ENCODE results near the gene OSBP2. TPM values are rescaled to one million over a fixed set of nuclear protein-coding genes. Genes with fewer than 3 reads are reported as not detected.

Gene OSBP2
- total and polyA plus RNA-seq, 4 donors: 0.18 to 3.9 (median 0.88) TPM

DNA sequence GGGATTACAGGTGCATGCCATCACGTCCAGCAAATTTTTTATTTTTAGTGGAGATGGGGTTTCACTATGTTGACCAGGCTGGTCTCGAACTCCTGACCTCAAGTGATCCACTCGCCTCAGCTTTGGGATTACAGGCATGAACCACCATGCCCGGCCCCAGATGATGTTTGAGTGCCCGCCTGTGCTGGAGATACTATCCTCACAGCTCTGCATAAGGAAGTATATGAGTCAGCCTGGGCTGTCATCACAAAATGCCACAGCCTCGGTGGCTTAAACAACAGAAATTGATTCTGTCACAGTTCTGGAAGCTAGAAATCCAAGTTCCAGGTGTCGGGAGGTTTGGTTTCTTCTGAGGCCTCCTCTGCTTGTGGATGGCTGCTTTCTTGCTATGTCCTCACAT, 119.3 kb downstream of the OSBP2 start:
- 82 to 84% methylated on average over 7 of the region's 7 CpGs for WGBS, 2 donors
- Histone ChIP-seq H3K4me3 (ENCODE audit: low read length in 2 of 2) (no peak overlapping the region), H3K27me3 (ENCODE audit: control insufficient read depth in 1 of 2, insufficient read depth in 2 of 2, low read length in 1 of 2) (no peaks in the 10 kb centered on the region), H3K9me3 (ENCODE audit: control insufficient read depth, low read length) (no peaks in the 10 kb centered on the region), H3K4me1 (ENCODE audit: control insufficient read depth in 1 of 2, insufficient read depth in 2 of 2, low read length in 2 of 2) (no peaks in the 10 kb centered on the region), H3K27ac (ENCODE audit: low read depth in 1 of 2, low read length in 2 of 2) (no peak overlapping the region), H3K36me3 (ENCODE audit: control insufficient read depth in 1 of 2, insufficient read depth in 2 of 2, low read length in 1 of 2) (no peaks in the 10 kb centered on the region)
- no peak for DNase-seq
- ATAC-seq (ENCODE audit: low FRiP score): no peak
- intact Hi-C loops (cut with DNase I): no loop called here

DNA sequence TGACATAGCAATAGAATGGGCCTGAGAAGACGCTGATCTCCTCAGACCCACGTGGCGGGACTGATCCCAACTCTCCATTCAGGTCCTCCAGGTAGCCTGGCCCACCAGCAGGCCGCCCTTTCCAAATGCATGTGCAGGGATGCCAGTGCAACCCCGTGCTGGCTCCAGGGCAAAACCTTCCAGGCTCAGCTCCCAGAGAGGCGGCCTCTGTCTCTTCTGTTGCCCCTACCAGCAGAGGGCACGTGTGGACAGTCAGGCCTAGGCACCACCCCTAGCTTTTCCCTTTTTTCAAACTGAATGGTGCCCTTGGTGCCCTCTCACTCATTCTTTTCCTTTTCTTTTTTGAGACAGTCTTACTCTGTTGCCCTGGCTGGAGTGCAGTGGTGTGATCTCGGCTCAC, 121.7 kb downstream of the OSBP2 start:
- Histone ChIP-seq H3K36me3 (ENCODE audit: control insufficient read depth in 1 of 2, insufficient read depth in 2 of 2, low read length in 1 of 2) (no peaks in the 10 kb centered on the region), H3K4me3 (ENCODE audit: low read length in 2 of 2) (no peak overlapping the region), H3K9me3 (ENCODE audit: control insufficient read depth, low read length) (no peaks in the 10 kb centered on the region), H3K27me3 (ENCODE audit: control insufficient read depth in 1 of 2, insufficient read depth in 2 of 2, low read length in 1 of 2) (no peaks in the 10 kb centered on the region), H3K27ac (ENCODE audit: low read depth in 1 of 2, low read length in 2 of 2) (no peak overlapping the region), H3K4me1 (ENCODE audit: control insufficient read depth in 1 of 2, insufficient read depth in 2 of 2, low read length in 2 of 2) (no peaks in the 10 kb centered on the region)
- no peak for DNase-seq
- WGBS, 2 donors: 72 to 78% methylated on average over 8 of the region's 8 CpGs
- ATAC-seq (ENCODE audit: low FRiP score): no peak
- intact Hi-C loops (cut with DNase I): no loop called here

DNA sequence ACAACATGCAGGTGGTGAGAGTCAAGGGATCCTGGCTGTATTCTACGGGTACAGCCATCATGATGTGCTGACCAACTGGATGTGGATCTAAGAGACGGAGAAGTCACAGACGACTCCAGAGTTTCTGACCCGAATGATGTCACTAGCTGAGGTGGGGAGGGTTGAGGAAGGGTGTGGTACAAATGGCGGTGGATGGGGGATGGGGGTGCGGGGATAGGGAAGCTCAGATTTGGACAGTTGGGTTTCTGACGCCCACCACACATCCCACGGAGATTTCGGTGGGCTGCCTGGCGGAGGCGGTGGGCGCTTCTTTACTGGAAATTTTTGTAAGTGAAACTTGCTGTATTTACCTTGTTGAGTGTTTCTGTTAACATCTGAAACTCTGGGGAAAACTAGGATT, 126.7 kb downstream of the OSBP2 start:
- H3K27ac ChIP-seq (ENCODE audit: low read depth in 1 of 2, low read length in 2 of 2): no peak overlapping the region
- H3K9me3 ChIP-seq (ENCODE audit: control insufficient read depth, low read length): no peaks in the 10 kb centered on the region
- H3K4me3 ChIP-seq (ENCODE audit: low read length in 2 of 2): no peak overlapping the region
- ATAC-seq (ENCODE audit: low FRiP score): no peak
- WGBS, 2 donors: 91 to 93% methylated on average over 12 of the region's 12 CpGs
- no peak for DNase-seq
- no peaks in the 10 kb centered on the region for H3K27me3 ChIP-seq (ENCODE audit: control insufficient read depth in 1 of 2, insufficient read depth in 2 of 2, low read length in 1 of 2)
- H3K36me3 ChIP-seq (ENCODE audit: control insufficient read depth in 1 of 2, insufficient read depth in 2 of 2, low read length in 1 of 2): no peaks in the 10 kb centered on the region
- H3K4me1 ChIP-seq (ENCODE audit: control insufficient read depth in 1 of 2, insufficient read depth in 2 of 2, low read length in 2 of 2): no peaks in the 10 kb centered on the region
- intact Hi-C loops (cut with DNase I): no loop called here

DNA sequence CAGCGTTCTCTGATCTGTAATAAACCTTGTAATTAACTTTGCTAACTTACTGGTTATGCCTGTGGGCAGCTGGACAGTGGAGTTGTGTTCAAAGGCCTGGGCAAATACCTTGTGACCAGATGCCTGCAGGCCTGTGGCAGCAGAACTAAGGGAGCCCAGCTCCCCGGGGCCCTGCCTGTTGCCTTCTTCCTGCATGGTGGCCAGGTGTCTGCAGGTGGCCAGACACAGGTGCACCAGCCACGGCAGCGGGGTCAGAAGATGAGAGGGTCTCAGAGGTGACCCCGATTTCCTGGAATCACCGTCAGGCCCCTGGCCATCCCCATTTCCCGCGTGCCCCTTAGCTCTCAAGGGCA, 127.2 kb downstream of the OSBP2 start:
- no peak overlapping the region for H3K4me3 ChIP-seq (ENCODE audit: low read length in 2 of 2)
- intact Hi-C loops (cut with DNase I): no loop called here
- no peak for DNase-seq
- ATAC-seq (ENCODE audit: low FRiP score): no peak
- no peak overlapping the region for H3K27ac ChIP-seq (ENCODE audit: low read depth in 1 of 2, low read length in 2 of 2)
- no peaks in the 10 kb centered on the region for H3K27me3 ChIP-seq (ENCODE audit: control insufficient read depth in 1 of 2, insufficient read depth in 2 of 2, low read length in 1 of 2)
- H3K9me3 ChIP-seq (ENCODE audit: control insufficient read depth, low read length): no peaks in the 10 kb centered on the region
- no peaks in the 10 kb centered on the region for H3K4me1 ChIP-seq (ENCODE audit: control insufficient read depth in 1 of 2, insufficient read depth in 2 of 2, low read length in 2 of 2)
- H3K36me3 ChIP-seq (ENCODE audit: control insufficient read depth in 1 of 2, insufficient read depth in 2 of 2, low read length in 1 of 2): no peaks in the 10 kb centered on the region
- 39 to 48% methylated on average over 8 of the region's 8 CpGs for WGBS, 2 donors

DNA sequence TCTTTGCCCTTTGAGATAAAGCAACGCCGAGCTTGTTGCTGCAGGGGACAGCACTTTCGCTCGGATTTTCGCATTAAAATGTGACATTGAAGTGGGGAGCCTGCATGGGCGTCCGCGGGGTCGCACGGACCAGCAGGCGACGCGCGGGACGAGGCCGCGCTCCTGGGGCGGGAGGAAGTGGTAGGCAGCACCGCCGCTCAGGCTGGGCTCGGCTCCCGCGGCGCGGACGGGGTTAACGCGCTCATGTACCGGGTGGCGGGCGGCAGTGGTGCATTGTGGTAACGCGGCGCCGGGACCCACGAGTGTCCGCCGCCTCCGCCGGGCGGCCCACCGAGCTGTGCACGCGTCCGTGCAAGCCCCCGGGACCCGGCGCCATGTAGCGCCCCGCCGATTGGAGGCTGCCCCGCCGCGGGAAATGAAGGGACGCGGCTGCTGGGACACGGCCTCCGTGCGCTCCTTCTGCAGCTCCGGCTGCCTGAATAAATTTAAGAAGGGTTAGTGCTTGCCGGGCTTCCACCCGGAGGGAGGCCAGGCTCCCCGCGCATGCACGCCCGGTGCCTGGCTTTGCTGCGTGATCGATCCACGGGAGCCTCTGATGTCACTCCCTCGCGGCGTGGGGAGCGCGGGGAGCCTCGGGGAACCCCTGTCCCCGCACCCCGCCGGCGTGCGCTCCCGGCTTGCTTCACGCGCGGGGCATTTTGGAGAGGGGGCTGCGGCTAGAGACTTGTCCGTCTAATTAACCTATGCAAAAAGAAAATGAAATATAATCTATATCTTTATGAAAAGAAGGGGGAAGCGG, 127.7 kb downstream of the OSBP2 start:
- 3 to 4% methylated on average over 82 to 87 of the region's 87 CpGs for WGBS, 2 donors

DNA sequence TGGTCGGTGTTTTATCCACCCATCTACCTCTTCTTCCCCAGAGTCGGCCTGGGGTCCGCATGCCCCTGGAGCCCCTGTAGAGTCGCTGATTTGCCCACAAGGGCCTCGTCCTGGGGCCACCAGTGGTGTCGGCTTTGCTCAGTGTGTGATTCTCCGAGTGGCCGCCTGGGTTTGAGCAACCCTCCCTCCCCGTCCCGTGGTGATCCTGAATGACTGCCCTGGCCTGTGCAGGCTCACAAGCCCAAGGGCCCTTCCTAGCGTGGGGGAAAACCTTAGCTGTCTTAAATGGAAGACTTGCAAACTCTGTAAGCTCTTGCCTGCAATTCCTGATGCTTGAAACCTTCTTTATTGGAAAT, 128.3 kb downstream of the OSBP2 start:
- Histone ChIP-seq H3K36me3 (ENCODE audit: control insufficient read depth in 1 of 2, insufficient read depth in 2 of 2, low read length in 1 of 2) (no peaks in the 10 kb centered on the region), H3K27me3 (ENCODE audit: control insufficient read depth in 1 of 2, insufficient read depth in 2 of 2, low read length in 1 of 2) (no peaks in the 10 kb centered on the region), H3K4me1 (ENCODE audit: control insufficient read depth in 1 of 2, insufficient read depth in 2 of 2, low read length in 2 of 2) (no peaks in the 10 kb centered on the region), H3K4me3 (ENCODE audit: low read length in 2 of 2) (no peak overlapping the region), H3K27ac (ENCODE audit: low read depth in 1 of 2, low read length in 2 of 2) (no peak overlapping the region), H3K9me3 (ENCODE audit: control insufficient read depth, low read length) (no peaks in the 10 kb centered on the region)
- 24 to 27% methylated on average over 11 of the region's 11 CpGs for WGBS, 2 donors
- DNase-seq: no peak
- intact Hi-C loops (cut with DNase I): no loop called here
- ATAC-seq (ENCODE audit: low FRiP score): no peak

More for the DNA sequence above, 127.7 kb downstream of the OSBP2 start:
- no peaks in the 10 kb centered on the region for H3K9me3 ChIP-seq (ENCODE audit: control insufficient read depth, low read length)
- ATAC-seq (ENCODE audit: low FRiP score) (no peak), DNase-seq (no peak)
- no peak overlapping the region for H3K27ac ChIP-seq (ENCODE audit: low read depth in 1 of 2, low read length in 2 of 2)
- peak overlapping the region in 1 of 2 donors; percentile 4 for H3K4me3 ChIP-seq (ENCODE audit: low read length in 2 of 2)
- intact Hi-C loops (cut with DNase I): no loop called here
- H3K36me3 ChIP-seq (ENCODE audit: control insufficient read depth in 1 of 2, insufficient read depth in 2 of 2, low read length in 1 of 2): no peaks in the 10 kb centered on the region
- no peaks in the 10 kb centered on the region for H3K27me3 ChIP-seq (ENCODE audit: control insufficient read depth in 1 of 2, insufficient read depth in 2 of 2, low read length in 1 of 2)
- H3K4me1 ChIP-seq (ENCODE audit: control insufficient read depth in 1 of 2, insufficient read depth in 2 of 2, low read length in 2 of 2): no peaks in the 10 kb centered on the region

DNA sequence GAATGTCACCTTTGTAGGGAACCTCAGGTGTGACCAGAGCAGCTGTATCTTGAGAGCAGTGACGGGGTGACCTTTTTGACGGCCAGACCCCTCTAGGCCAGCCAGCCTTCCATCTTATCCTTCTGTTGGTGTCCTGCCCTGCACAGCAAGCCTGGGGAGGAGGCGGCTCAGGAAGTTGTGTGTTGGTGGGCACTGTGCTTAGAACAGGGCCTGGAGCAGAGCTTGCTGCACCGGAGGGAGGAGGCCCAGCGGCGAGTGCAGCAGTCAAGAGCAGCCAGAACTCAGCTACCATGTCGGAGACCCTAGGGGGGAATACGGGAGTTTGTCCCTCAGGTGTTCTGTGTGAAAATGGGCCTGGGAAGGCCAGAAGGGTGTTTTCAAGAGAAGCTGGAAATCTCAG, 129.4 kb downstream of the OSBP2 start:
- no peaks in the 10 kb centered on the region for H3K9me3 ChIP-seq (ENCODE audit: control insufficient read depth, low read length)
- 90 to 93% methylated on average over 8 of the region's 8 CpGs for WGBS, 2 donors
- no peak overlapping the region for H3K27ac ChIP-seq (ENCODE audit: low read depth in 1 of 2, low read length in 2 of 2)
- H3K4me1 ChIP-seq (ENCODE audit: control insufficient read depth in 1 of 2, insufficient read depth in 2 of 2, low read length in 2 of 2): no peaks in the 10 kb centered on the region
- H3K36me3 ChIP-seq (ENCODE audit: control insufficient read depth in 1 of 2, insufficient read depth in 2 of 2, low read length in 1 of 2): no peaks in the 10 kb centered on the region
- H3K27me3 ChIP-seq (ENCODE audit: control insufficient read depth in 1 of 2, insufficient read depth in 2 of 2, low read length in 1 of 2): no peaks in the 10 kb centered on the region
- intact Hi-C loops (cut with DNase I): no loop called here
- DNase-seq: no peak
- no peak overlapping the region for H3K4me3 ChIP-seq (ENCODE audit: low read length in 2 of 2)
- no peak for ATAC-seq (ENCODE audit: low FRiP score)

DNA sequence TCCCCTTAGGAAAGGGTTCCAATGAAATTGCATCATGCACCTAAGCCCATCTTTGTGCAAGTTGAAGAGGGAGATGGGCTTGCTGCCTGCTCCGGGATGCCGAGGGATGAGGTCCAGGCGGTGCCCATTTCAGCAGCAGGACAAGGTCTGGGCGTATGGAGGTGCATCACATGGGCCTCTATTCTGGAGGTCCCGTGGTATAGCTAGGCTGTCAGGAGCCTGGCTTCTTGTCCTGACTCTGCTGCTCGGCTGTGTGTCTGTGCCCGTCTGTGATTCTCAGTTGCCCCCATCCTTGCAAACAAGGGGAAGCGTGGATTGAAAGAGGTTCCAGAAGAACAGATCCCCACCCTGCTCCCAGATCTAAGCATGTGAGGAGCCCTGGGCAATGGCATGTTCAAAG, 130.0 kb downstream of the OSBP2 start:
- Histone ChIP-seq H3K27me3 (ENCODE audit: control insufficient read depth in 1 of 2, insufficient read depth in 2 of 2, low read length in 1 of 2) (no peaks in the 10 kb centered on the region), H3K27ac (ENCODE audit: low read depth in 1 of 2, low read length in 2 of 2) (no peak overlapping the region), H3K9me3 (ENCODE audit: control insufficient read depth, low read length) (no peaks in the 10 kb centered on the region), H3K4me1 (ENCODE audit: control insufficient read depth in 1 of 2, insufficient read depth in 2 of 2, low read length in 2 of 2) (no peaks in the 10 kb centered on the region), H3K36me3 (ENCODE audit: control insufficient read depth in 1 of 2, insufficient read depth in 2 of 2, low read length in 1 of 2) (no peaks in the 10 kb centered on the region), H3K4me3 (ENCODE audit: low read length in 2 of 2) (no peak overlapping the region)
- intact Hi-C loops (cut with DNase I): no loop called here
- WGBS, 2 donors: 91 to 93% methylated on average over 8 of the region's 8 CpGs
- DNase-seq (no peak), ATAC-seq (ENCODE audit: low FRiP score) (no peak)

DNA sequence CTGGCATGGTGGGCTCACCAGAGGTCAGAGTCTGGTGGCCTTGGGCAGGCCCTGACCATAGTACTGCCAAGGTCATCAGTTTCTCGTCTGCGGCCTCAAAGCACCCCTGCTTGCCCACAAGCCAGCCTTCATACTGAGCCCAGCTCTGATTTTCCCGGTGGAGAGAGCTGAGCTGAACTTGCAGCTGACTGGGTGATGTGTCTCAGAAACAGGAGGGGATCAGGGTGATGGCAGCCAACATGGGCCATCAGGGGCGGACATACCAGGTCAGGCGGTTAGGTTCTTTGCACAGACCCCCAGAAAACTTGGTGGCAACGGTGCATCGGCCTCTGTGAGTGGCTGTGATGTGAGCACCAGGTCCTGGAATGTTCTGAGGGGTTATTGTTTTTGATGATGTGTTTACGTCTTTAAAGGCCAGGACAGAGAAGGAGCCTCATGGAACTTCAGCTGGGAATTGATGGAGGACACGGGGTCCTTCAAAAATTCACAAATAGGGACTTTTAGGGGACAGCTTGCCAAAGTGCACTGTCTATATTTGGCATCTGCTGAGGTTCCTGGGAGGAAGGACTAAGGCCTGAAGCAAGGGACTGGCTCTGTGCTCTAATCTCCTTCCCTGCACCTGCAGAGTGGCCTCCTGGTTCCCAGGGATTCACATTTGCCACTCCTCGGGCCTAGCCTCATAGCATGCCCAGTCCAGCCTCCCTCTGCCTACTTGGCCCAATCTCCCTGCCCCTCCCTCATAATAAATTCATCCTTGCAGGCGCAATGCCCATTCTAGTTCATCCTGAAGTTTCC, 131.2 kb downstream of the OSBP2 start:
- DNase-seq (no peak), ATAC-seq (ENCODE audit: low FRiP score) (no peak)
- WGBS, 2 donors: 82 to 84% methylated on average over 11 of the region's 11 CpGs
- Histone ChIP-seq H3K9me3 (ENCODE audit: control insufficient read depth, low read length) (no peaks in the 10 kb centered on the region), H3K27ac (ENCODE audit: low read depth in 1 of 2, low read length in 2 of 2) (no peak overlapping the region), H3K27me3 (ENCODE audit: control insufficient read depth in 1 of 2, insufficient read depth in 2 of 2, low read length in 1 of 2) (no peaks in the 10 kb centered on the region), H3K4me3 (ENCODE audit: low read length in 2 of 2) (no peak overlapping the region), H3K36me3 (ENCODE audit: control insufficient read depth in 1 of 2, insufficient read depth in 2 of 2, low read length in 1 of 2) (no peaks in the 10 kb centered on the region), H3K4me1 (ENCODE audit: control insufficient read depth in 1 of 2, insufficient read depth in 2 of 2, low read length in 2 of 2) (no peaks in the 10 kb centered on the region)
- intact Hi-C loops (cut with DNase I): no loop called here

Measured in aorta (tissue), 5 donors.